ENCODE results near the gene MARK4. TPM values are rescaled to one million over a fixed set of nuclear protein-coding genes. Genes with fewer than 3 reads are reported as not detected.

Gene MARK4
- total RNA-seq, 1 experiment from 2014 or later, result 44.0 TPM

DNA sequence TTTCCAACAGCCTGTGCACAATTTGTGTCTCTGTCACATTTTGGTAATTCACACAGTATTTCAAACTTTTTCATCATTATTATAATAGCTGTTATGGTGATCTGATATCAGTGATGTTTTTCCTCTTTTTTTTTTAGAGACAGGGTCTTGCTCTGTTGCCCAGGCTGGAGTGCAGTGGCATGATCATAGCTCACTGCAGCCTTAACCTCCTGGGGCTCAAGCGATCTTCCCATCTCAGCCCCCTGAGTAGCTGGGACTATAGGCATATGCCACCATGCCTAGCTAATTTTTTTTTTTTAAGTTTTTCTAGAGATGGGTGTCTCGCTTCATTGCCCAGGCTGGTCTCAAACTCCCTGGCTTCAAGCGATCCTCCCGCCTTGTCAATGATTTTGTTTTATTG is 5.8 kb downstream of the MARK4 start:
- H3K27me3 ChIP-seq (replicated peaks; ENCODE audit: insufficient read depth, low read depth, low read length, poor library complexity), result no peaks in the 10 kb centered on the region
- ChIA-PET CTCF (no interaction called here), POLR2A (ENCODE audit: low non-redundant PET) (no interaction called here)
- H3K4me3 ChIP-seq (ENCODE audit: low read depth, low read length, poor library complexity, severe bottlenecking), result no peak overlapping the region
- no peak for DNase-seq (ENCODE audit: low spot score)
- H3K36me3 ChIP-seq (ENCODE audit: insufficient read depth, low read length, poor library complexity, severe bottlenecking), result no peaks in the 10 kb centered on the region
- H3K27ac ChIP-seq (ENCODE audit: low read depth, low read length, poor library complexity, severe bottlenecking), result no peak overlapping the region
- BruUV-seq (replicated peaks), result no TSS peak
- TF ChIP-seq, protein P1, sequence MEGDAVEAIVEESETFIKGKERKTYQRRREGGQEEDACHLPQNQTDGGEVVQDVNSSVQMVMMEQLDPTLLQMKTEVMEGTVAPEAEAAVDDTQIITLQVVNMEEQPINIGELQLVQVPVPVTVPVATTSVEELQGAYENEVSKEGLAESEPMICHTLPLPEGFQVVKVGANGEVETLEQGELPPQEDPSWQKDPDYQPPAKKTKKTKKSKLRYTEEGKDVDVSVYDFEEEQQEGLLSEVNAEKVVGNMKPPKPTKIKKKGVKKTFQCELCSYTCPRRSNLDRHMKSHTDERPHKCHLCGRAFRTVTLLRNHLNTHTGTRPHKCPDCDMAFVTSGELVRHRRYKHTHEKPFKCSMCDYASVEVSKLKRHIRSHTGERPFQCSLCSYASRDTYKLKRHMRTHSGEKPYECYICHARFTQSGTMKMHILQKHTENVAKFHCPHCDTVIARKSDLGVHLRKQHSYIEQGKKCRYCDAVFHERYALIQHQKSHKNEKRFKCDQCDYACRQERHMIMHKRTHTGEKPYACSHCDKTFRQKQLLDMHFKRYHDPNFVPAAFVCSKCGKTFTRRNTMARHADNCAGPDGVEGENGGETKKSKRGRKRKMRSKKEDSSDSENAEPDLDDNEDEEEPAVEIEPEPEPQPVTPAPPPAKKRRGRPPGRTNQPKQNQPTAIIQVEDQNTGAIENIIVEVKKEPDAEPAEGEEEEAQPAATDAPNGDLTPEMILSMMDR (conservative IDR thresholded peaks at IDR 0.05; ENCODE audit: low read depth, low read length), result no peak
- TF ChIP-seq EZH2 (IDR thresholded peaks at IDR 0.05; ENCODE audit: borderline replicate concordance, low read depth, low read length, poor library complexity, severe bottlenecking), result no peak
- H3K4me1 ChIP-seq (ENCODE audit: insufficient read depth, low read length, poor library complexity, severe bottlenecking), result no peaks in the 10 kb centered on the region
- no peaks in the 10 kb centered on the region for H3K9me3 ChIP-seq (ENCODE audit: low read depth, low read length, poor library complexity, severe bottlenecking)
- intact Hi-C loops (cut with micrococcal nuclease; ENCODE audit: unreplicated experiment), result no loop called here

DNA sequence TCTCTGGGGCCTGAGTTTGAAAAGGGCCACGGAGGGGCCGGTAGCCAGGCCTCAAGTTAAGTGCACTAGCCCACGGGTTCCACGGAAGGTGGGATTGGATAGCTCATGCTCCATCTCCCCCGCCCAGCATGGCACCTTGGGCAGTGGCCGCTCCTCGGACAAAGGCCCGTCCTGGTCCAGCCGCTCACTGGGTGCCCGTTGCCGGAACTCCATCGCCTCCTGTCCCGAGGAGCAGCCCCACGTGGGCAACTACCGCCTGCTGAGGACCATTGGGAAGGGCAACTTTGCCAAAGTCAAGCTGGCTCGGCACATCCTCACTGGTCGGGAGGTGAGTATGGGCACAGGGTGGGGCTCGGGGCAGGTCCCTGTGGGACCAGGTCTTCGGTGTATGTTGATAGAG is 7.8 kb downstream of the MARK4 start:
- Histone ChIP-seq H3K4me3 (ENCODE audit: low read depth, low read length, poor library complexity, severe bottlenecking) (no peak overlapping the region), H3K27ac (ENCODE audit: low read depth, low read length, poor library complexity, severe bottlenecking) (no peak overlapping the region), H3K27me3 (replicated peaks; ENCODE audit: insufficient read depth, low read depth, low read length, poor library complexity) (no peaks in the 10 kb centered on the region), H3K9me3 (ENCODE audit: low read depth, low read length, poor library complexity, severe bottlenecking) (no peaks in the 10 kb centered on the region), H3K36me3 (ENCODE audit: insufficient read depth, low read length, poor library complexity, severe bottlenecking) (no peaks in the 10 kb centered on the region), H3K4me1 (ENCODE audit: insufficient read depth, low read length, poor library complexity, severe bottlenecking) (no peaks in the 10 kb centered on the region)
- POLR2A ChIA-PET (ENCODE audit: low non-redundant PET), result no interaction called here
- CTCF ChIA-PET, result no interaction called here
- BruUV-seq (replicated peaks), result no TSS peak
- TF ChIP-seq, protein P1 (conservative IDR thresholded peaks at IDR 0.05; ENCODE audit: low read depth, low read length), result no peak
- no peak for TF ChIP-seq EZH2 (IDR thresholded peaks at IDR 0.05; ENCODE audit: borderline replicate concordance, low read depth, low read length, poor library complexity, severe bottlenecking)
- intact Hi-C loops (cut with micrococcal nuclease; ENCODE audit: unreplicated experiment), result no loop called here
- DNase-seq (ENCODE audit: low spot score), result no peak

DNA sequence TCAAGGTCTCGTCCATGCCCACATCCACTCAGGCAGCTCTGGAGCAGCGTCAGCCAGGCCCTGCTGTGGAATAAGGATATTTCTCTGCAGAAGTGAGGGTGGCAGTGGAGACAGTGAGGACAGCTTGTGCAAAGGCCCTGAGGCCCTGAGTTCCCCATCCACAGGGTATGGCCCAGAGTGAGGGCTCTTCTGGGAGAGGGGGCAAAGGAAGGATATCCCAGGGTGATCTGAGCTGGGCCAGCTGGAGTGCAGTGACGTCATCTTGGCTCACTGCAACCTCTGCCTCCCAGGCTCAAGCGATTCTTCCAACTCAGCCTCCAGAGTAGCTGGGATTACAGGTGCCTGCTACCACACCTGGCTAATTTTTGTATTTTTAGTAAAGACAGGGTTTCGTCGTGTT is 11.5 kb downstream of the MARK4 start:
- Histone ChIP-seq H3K36me3 (ENCODE audit: insufficient read depth, low read length, poor library complexity, severe bottlenecking) (peaks cover 4% of the 10 kb centered on the region), H3K4me3 (ENCODE audit: low read depth, low read length, poor library complexity, severe bottlenecking) (no peak overlapping the region), H3K27me3 (replicated peaks; ENCODE audit: insufficient read depth, low read depth, low read length, poor library complexity) (no peaks in the 10 kb centered on the region), H3K27ac (ENCODE audit: low read depth, low read length, poor library complexity, severe bottlenecking) (no peak overlapping the region), H3K9me3 (ENCODE audit: low read depth, low read length, poor library complexity, severe bottlenecking) (no peaks in the 10 kb centered on the region), H3K4me1 (ENCODE audit: insufficient read depth, low read length, poor library complexity, severe bottlenecking) (no peaks in the 10 kb centered on the region)
- DNase-seq (ENCODE audit: low spot score), result no peak
- TF ChIP-seq, protein P1 (conservative IDR thresholded peaks at IDR 0.05; ENCODE audit: low read depth, low read length), result no peak
- no peak for TF ChIP-seq EZH2 (IDR thresholded peaks at IDR 0.05; ENCODE audit: borderline replicate concordance, low read depth, low read length, poor library complexity, severe bottlenecking)
- BruUV-seq (replicated peaks), result no TSS peak
- intact Hi-C loops (cut with micrococcal nuclease; ENCODE audit: unreplicated experiment), result no loop called here
- POLR2A ChIA-PET (ENCODE audit: low non-redundant PET), result no interaction called here
- CTCF ChIA-PET, result no interaction called here
